VCaP (cell line): ENCODE data around the gene TM4SF20.

Source experiments
- H3K27ac ChIP-seq: fragments of 450-650 bp; 2 replicates; pipeline ENCODE4 v1.5.1; 2017
- CTCF ChIP-seq: fragments of 450-650 bp; conservative IDR thresholded peaks from 2 replicates; pipeline ENCODE4 v1.5.1; 2017; ENCODE audit warnings: mild to moderate bottlenecking, moderate library complexity

The TM4SF20 gene

DNA sequence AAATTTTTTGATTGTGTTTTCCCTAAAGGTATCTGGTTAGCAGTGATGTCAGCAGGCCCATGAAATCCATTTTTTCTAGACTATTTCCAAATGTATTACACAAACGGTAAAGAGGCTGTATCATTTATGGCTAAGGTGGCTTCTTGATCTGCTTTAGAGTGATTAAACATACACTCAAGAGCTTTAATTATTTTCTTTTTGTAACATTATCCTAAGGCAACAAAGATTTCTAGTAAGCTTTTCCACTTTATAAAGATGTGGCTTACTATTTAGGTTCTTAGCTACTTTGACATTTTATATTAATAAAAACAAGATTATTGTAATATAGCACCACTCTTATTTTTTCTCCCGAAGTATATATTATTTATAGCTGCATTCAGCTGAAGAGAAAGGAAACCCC lies 37.6 kb downstream of the TM4SF20 start:
- no peak overlapping the region for H3K27ac ChIP-seq
- TF ChIP-seq CTCF: no peak

GRCh38 chr2:227340106-227340505 lies 39.0 kb downstream of the TM4SF20 start:
- no peak for TF ChIP-seq CTCF
- no peak overlapping the region for H3K27ac ChIP-seq

DNA sequence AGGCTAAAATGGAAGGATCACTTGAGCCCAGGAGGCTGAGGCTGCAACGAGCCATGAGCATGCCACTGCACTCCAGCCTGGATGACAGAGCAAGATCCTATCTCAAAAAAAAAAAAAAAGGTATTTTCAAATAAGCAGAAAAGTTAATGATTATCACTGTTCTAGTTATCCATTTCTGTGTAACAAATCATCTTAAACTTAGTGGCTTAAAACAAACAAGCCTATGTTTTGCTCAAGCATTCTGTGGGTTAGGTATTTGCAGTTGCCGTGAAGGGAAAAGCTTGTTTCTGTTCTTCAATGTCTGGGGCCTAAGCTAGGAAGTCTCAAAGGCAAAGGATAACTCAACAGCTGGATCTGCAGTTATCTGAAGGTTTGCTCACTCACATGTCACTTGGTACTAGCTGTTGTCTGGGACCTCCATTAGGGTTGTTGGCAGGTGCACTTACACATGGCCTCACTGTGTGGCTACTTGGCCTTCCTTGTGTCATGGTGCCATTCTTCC lies 40.0 kb downstream of the TM4SF20 start:
- H3K27ac ChIP-seq: no peak overlapping the region
- TF ChIP-seq CTCF: no peak

DNA sequence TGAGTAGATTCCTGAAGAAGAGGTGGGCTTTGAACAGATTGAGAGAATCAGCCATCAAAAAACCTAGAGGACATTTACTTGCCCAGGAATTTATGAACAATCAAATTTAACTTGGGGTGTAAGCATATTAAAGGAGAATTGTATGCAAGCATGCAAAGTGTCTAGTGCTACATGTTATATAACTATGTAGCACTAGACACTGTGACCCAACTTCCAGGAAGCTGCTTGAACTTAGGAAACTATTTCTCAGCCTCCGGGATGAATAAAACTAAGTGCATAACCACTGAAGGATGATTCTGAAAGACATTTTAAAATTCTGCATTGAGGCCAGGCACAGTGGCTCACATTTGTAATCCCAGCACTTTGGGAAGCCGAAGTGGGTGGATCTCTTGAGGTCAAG lies 41.7 kb downstream of the TM4SF20 start:
- no peak overlapping the region for H3K27ac ChIP-seq
- no peak for TF ChIP-seq CTCF

- H3K27ac ChIP-seq: no peak overlapping the region
- no peak for TF ChIP-seq CTCF
Observed at GRCh38 chr2:227335713-227336112, 43.4 kb downstream of the TM4SF20 start.

- H3K27ac ChIP-seq: peak overlapping the region; percentile 95
- TF ChIP-seq CTCF: no peak
Observed at GRCh38 chr2:227326783-227327182, 52.3 kb downstream of the TM4SF20 start.

DNA sequence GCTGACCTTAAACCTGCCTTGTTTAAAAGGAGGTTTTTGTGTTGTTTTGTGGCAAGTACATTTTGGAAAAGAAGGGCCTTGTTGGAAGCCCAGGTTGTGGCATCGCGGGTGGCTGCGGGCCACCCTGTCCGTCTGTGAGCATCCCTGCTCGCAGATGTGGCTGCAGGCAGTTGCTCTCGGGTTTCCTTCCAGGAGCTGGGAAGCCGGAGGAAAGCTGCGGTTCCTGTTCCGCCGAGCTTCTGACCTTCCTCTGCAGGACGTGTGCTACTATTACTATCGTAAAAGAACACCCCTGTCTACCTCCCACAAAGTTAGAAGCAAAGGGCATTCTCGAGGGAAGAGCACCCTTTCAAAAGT lies 53.3 kb downstream of the TM4SF20 start:
- TF ChIP-seq CTCF: no peak
- peak overlapping the region; percentile 95 for H3K27ac ChIP-seq
